Measurements from ENCODE around the gene NF2.
"Not testable (repeated sequence)": the region's sequence is repeated elsewhere in the genome, so short reads cannot be mapped to it uniquely, and the experiment has no call there.

The NF2 gene

GRCh38 chr22:29581799-29582198, 21.6 kb upstream of the NF2 start:
- TF ChIP-seq CTCF (IDR thresholded peaks at IDR 0.05; ENCODE audit: low read depth, low read length) = no peak
- H3K4me3 ChIP-seq (ENCODE audit: low read depth, low read length) = no peak overlapping the region

GRCh38 chr22:29584975-29585374, 18.5 kb upstream of the NF2 start:
- no peak overlapping the region for H3K4me3 ChIP-seq (ENCODE audit: low read depth, low read length)
- TF ChIP-seq CTCF (IDR thresholded peaks at IDR 0.05; ENCODE audit: low read depth, low read length) = no peak

GRCh38 chr22:29586193-29586705, 17.2 kb upstream of the NF2 start:
- not testable (repeated sequence) for H3K4me3 ChIP-seq (ENCODE audit: low read depth, low read length)

- H3K4me3 ChIP-seq (ENCODE audit: low read depth, low read length) = no peak overlapping the region
- no peak for TF ChIP-seq CTCF (IDR thresholded peaks at IDR 0.05; ENCODE audit: low read depth, low read length)
Observed at GRCh38 chr22:29587938-29588699, 15.3 kb upstream of the NF2 start.

GRCh38 chr22:29593923-29594322, 9.5 kb upstream of the NF2 start:
- TF ChIP-seq CTCF (IDR thresholded peaks at IDR 0.05; ENCODE audit: low read depth, low read length) = no peak
- H3K4me3 ChIP-seq (ENCODE audit: low read depth, low read length) = no peak overlapping the region

GRCh38 chr22:29594447-29594846, 9.0 kb upstream of the NF2 start:
- not testable (repeated sequence) for H3K4me3 ChIP-seq (ENCODE audit: low read depth, low read length)

GRCh38 chr22:29596408-29596807, 7.0 kb upstream of the NF2 start:
- H3K4me3 ChIP-seq (ENCODE audit: low read depth, low read length) = no peak overlapping the region
- TF ChIP-seq CTCF (IDR thresholded peaks at IDR 0.05; ENCODE audit: low read depth, low read length) = no peak

- not testable (repeated sequence) for H3K4me3 ChIP-seq (ENCODE audit: low read depth, low read length)
Observed at GRCh38 chr22:29597871-29598683, 5.4 kb upstream of the NF2 start.

All from WI38 (cell line).